ENCODE results near the gene RELCH.

RELCH gene

DNA sequence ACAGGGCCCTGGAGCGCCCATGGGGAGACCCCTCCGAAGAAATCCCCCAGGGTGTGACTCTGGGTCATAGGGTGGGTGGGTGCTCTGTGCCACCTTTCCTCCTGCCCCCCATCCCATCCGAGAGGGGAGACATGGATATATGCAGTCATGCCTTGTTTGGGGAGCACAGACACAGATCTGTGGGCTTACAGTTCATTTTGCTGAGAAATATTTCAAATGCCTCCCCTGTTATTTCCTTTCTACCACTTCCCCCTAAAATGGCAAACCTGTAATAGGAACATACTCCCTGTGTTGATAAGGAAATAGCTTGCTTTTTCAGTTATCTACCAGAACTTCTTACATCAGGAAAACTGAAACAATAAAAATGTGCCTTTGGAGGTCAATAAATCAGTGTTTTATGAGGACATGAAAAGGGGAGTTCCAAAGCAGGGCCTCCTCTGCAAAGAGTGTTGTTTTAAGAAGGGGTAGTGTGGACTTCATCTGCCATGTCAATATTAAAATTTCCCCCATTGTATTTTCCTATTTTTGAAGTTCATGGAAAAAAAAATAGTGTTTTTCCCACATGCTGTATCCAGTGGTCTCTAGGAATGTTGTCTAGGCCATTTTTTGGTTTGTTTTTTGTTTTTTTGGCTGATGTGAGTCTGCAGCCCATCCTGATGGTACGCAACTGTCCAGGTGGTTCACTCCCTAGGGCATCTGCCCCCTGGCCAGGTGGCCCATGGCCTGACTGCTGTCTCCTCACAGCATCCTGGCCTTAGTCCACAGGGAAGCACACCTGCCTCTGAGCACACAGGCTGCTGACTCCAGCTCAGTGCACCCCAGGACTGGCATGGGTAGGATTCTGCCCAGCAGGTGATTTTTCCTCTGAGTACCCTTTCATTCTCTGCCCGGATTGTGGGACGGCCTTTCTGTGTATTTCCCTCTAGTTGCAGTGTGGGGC is 141.8 kb downstream of the RELCH start:
- no peak for DNase-seq (ENCODE audit: low spot score)
- H3K23ac ChIP-seq (ENCODE audit: low read depth, low read length, poor library complexity): peak overlapping the region; percentile 5
- no peak overlapping the region for H2BK5ac ChIP-seq (ENCODE audit: low read length)

DNA sequence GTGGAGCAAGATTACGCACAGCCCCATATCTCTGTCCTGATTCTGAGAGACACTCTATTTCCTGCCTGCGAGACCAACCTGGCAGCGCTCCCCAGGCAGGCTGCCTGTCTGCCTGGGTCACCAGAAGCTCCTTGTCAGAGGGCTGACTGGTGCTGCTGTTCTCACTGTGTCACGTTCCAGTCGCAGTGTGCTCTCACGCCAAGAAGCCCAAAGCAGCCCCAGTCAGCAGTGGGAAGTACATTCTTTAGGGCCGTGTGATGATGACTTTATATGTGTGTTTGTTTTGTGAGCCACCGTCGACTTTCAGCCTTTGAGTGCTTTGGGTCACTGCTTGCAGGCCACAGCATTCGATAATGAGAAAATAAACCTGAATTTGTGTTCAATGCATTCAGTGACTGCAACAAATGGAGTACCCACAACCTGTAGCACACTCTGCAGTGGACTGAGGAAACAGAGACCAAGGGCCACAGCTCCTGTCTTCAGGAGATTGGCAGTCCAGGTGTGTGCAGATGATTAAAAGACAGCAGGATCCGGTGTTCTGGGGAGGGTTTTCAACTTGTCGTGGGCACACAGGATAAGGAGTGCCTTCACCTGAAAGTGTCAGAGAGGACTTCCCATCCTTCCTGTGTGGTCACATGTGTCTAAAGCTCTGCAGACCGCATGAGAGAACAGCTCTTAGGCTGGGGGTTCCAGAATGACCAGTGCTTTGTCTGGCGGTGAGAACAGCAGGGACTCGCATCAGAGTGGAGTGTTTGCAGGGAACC is 142.8 kb downstream of the RELCH start:
- Histone ChIP-seq H3K4me2 (ENCODE audit: insufficient read depth, low read length, poor library complexity, severe bottlenecking) (no peak overlapping the region), H3K4me1 (ENCODE audit: control insufficient read depth in 2 of 2, insufficient read depth in 1 of 2, low read depth in 1 of 2, low read length in 2 of 2) (peaks cover 6 to 7% of the 10 kb centered on the region in 2 donors), H3K36me3 (replicated peaks in 1 of 2; ENCODE audit: control insufficient read depth in 2 of 2, insufficient read depth in 2 of 2, low read length in 2 of 2) (no peaks in the 10 kb centered on the region), H2BK5ac (ENCODE audit: low read length) (no peak overlapping the region), H3K14ac (ENCODE audit: low read length) (no peak overlapping the region), H2BK12ac (ENCODE audit: low read length) (no peak overlapping the region), H4K8ac (ENCODE audit: low read depth, low read length) (no peak overlapping the region), H3K4ac (ENCODE audit: low read length) (no peak overlapping the region), H3K9ac (ENCODE audit: low read depth, low read length, poor library complexity) (no peak overlapping the region), H3K27ac (replicated peaks; ENCODE audit: low read length) (no peak overlapping the region), H3K79me1 (ENCODE audit: low read depth, low read length) (no peaks in the 10 kb centered on the region), H3K18ac (ENCODE audit: low read length) (no peak overlapping the region), H3K27me3 (ENCODE audit: control insufficient read depth in 3 of 3, insufficient read depth in 3 of 3, low read depth in 1 of 3, low read length in 3 of 3) (peaks cover 9 to 75% (median 28%) of the 10 kb centered on the region in 3 experiments), H2BK15ac (ENCODE audit: low read length) (no peak overlapping the region), H3K9me3 (replicated peaks in 1 of 2; ENCODE audit: control insufficient read depth in 2 of 2, insufficient read depth in 1 of 2, low read depth in 1 of 2, low read length in 2 of 2) (no peaks in the 10 kb centered on the region), H3K4me3 (ENCODE audit: low read length in 2 of 2) (no peak overlapping the region), H2AFZ (ENCODE audit: low read length) (no peak overlapping the region), H2BK120ac (ENCODE audit: low read depth, low read length) (no peak overlapping the region), H2AK5ac (ENCODE audit: low read depth, low read length) (no peak overlapping the region), H4K91ac (ENCODE audit: low read depth, low read length, poor library complexity) (no peak overlapping the region), H3K23ac (ENCODE audit: low read depth, low read length, poor library complexity) (no peak overlapping the region)
- no CpG with 5 or more reads among the region's 15 CpGs for WGBS, 2 donors (ENCODE audit: extremely low coverage in 2 of 2, insufficient read length in 2 of 2, insufficient replicate concordance in 1 of 2)
- DNase-seq (ENCODE audit: low spot score): no peak

More for the DNA sequence above, 141.8 kb downstream of the RELCH start:
- Histone ChIP-seq H3K4ac (ENCODE audit: low read length) (no peak overlapping the region), H3K4me1 (ENCODE audit: control insufficient read depth in 2 of 2, insufficient read depth in 1 of 2, low read depth in 1 of 2, low read length in 2 of 2) (peaks cover 7% of the 10 kb centered on the region in 2 donors), H3K4me2 (ENCODE audit: insufficient read depth, low read length, poor library complexity, severe bottlenecking) (no peak overlapping the region), H3K36me3 (replicated peaks in 1 of 2; ENCODE audit: control insufficient read depth in 2 of 2, insufficient read depth in 2 of 2, low read length in 2 of 2) (no peaks in the 10 kb centered on the region), H3K14ac (ENCODE audit: low read length) (no peak overlapping the region), H4K8ac (ENCODE audit: low read depth, low read length) (no peak overlapping the region), H2AK5ac (ENCODE audit: low read depth, low read length) (no peak overlapping the region), H3K79me1 (ENCODE audit: low read depth, low read length) (no peaks in the 10 kb centered on the region), H2BK15ac (ENCODE audit: low read length) (no peak overlapping the region), H2BK120ac (ENCODE audit: low read depth, low read length) (no peak overlapping the region), H2AFZ (ENCODE audit: low read length) (no peak overlapping the region), H2BK12ac (ENCODE audit: low read length) (no peak overlapping the region), H3K27ac (replicated peaks; ENCODE audit: low read length) (no peak overlapping the region), H3K27me3 (ENCODE audit: control insufficient read depth in 3 of 3, insufficient read depth in 3 of 3, low read depth in 1 of 3, low read length in 3 of 3) (peaks cover 9 to 85% (median 38%) of the 10 kb centered on the region in 3 experiments), H3K9ac (ENCODE audit: low read depth, low read length, poor library complexity) (no peak overlapping the region), H4K91ac (ENCODE audit: low read depth, low read length, poor library complexity) (no peak overlapping the region), H3K9me3 (replicated peaks in 1 of 2; ENCODE audit: control insufficient read depth in 2 of 2, insufficient read depth in 1 of 2, low read depth in 1 of 2, low read length in 2 of 2) (no peaks in the 10 kb centered on the region), H3K4me3 (ENCODE audit: low read length in 2 of 2) (peak overlapping the region in 1 of 2 donors; percentile 47), H3K18ac (ENCODE audit: low read length) (no peak overlapping the region)
- no CpG with 5 or more reads among the region's 6 CpGs for WGBS, 2 donors (ENCODE audit: extremely low coverage in 2 of 2, insufficient read length in 2 of 2, insufficient replicate concordance in 1 of 2)

DNA sequence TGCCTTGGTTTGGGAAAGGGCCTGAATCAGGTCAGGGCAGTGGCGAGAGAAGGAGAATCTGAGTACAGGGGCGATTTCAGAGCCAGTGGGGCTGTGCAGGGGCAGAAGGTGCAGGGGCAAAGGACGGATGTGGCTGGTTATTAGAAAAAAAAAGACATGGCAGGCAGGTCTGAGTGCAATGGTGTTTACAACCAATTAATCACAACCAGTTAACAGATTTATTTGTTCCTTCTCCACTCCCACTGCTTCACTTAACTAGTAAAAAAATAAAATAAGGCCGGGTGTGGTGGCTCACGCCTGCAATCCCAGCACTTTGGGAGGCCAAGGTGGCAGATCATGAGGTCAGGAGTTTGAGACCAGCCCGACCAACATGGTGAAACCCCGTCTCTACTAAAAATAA is 143.6 kb downstream of the RELCH start:
- H2AFZ ChIP-seq (ENCODE audit: low read length): no peak overlapping the region
- H3K79me1 ChIP-seq (ENCODE audit: low read depth, low read length): no peaks in the 10 kb centered on the region
- H3K14ac ChIP-seq (ENCODE audit: low read length): no peak overlapping the region
- H3K23ac ChIP-seq (ENCODE audit: low read depth, low read length, poor library complexity): no peak overlapping the region
- H3K27ac ChIP-seq (replicated peaks; ENCODE audit: low read length): no peak overlapping the region
- no peak for DNase-seq (ENCODE audit: low spot score)
- peaks cover 5 to 73% (median 22%) of the 10 kb centered on the region in 3 experiments for H3K27me3 ChIP-seq (ENCODE audit: control insufficient read depth in 3 of 3, insufficient read depth in 3 of 3, low read depth in 1 of 3, low read length in 3 of 3)
- no peak overlapping the region for H3K9ac ChIP-seq (ENCODE audit: low read depth, low read length, poor library complexity)
- H2AK5ac ChIP-seq (ENCODE audit: low read depth, low read length): no peak overlapping the region
- H4K8ac ChIP-seq (ENCODE audit: low read depth, low read length): no peak overlapping the region
- H2BK5ac ChIP-seq (ENCODE audit: low read length): no peak overlapping the region
- H3K4me2 ChIP-seq (ENCODE audit: insufficient read depth, low read length, poor library complexity, severe bottlenecking): no peak overlapping the region
- H3K36me3 ChIP-seq (replicated peaks in 1 of 2; ENCODE audit: control insufficient read depth in 2 of 2, insufficient read depth in 2 of 2, low read length in 2 of 2): no peaks in the 10 kb centered on the region
- WGBS, 2 donors (ENCODE audit: extremely low coverage in 2 of 2, insufficient read length in 2 of 2, insufficient replicate concordance in 1 of 2): no CpG with 5 or more reads among the region's 7 CpGs
- no peak overlapping the region for H2BK12ac ChIP-seq (ENCODE audit: low read length)
- H3K9me3 ChIP-seq (replicated peaks in 1 of 2; ENCODE audit: control insufficient read depth in 2 of 2, insufficient read depth in 1 of 2, low read depth in 1 of 2, low read length in 2 of 2): no peaks in the 10 kb centered on the region
- H2BK15ac ChIP-seq (ENCODE audit: low read length): no peak overlapping the region
- H3K4me3 ChIP-seq (ENCODE audit: low read length in 2 of 2): no peak overlapping the region
- no peak overlapping the region for H3K18ac ChIP-seq (ENCODE audit: low read length)
- peaks cover 4 to 6% of the 10 kb centered on the region in 2 donors for H3K4me1 ChIP-seq (ENCODE audit: control insufficient read depth in 2 of 2, insufficient read depth in 1 of 2, low read depth in 1 of 2, low read length in 2 of 2)
- H2BK120ac ChIP-seq (ENCODE audit: low read depth, low read length): no peak overlapping the region
- H3K4ac ChIP-seq (ENCODE audit: low read length): no peak overlapping the region
- no peak overlapping the region for H4K91ac ChIP-seq (ENCODE audit: low read depth, low read length, poor library complexity)

All from neuronal stem cell (in vitro differentiated cells).